Endothelial cell of umbilical vein (primary cell): ENCODE results near the gene ZMYND11. TPM values are rescaled to one million over a fixed set of nuclear protein-coding genes. Genes with fewer than 3 reads are reported as not detected.

Experiments used
- BruUV-seq: library from RNA; stranded (reverse); fragments of 400-500 nt; replicated peaks from 2 replicates; lab custom pipeline; 2021; lab: Mats Ljungman, UMichigan
- CTCF ChIA-PET: fragments of 300-600, 350-600 bp; sonication (Branson Sonifier 250); formaldehyde crosslinking; loops from one replicate; lab custom pipeline; 2021; ENCODE audit warnings: antibody characterized with exemption, inconsistent platforms; lab: Charles Lee
- POLR2A ChIA-PET: fragments of 300-600, 350-600 bp; sonication (Branson Sonifier 250); formaldehyde crosslinking; loops from one replicate; lab custom pipeline; 2021; ENCODE audit warnings: antibody characterized with exemption, inconsistent platforms; lab: Charles Lee
- DNase-seq: peaks from one replicate; pipeline ENCODE4 v3.0.0-alpha.2; 2011; ENCODE audit warnings: low read depth, low spot score
- FAIRE-seq: peaks from 2 replicates; lab custom pipeline; 2011; peaks lifted over from hg19 to GRCh38; lab: Jason Lieb, UNC
- H2AFZ ChIP-seq: 2 replicates; pipeline ENCODE4 v1.6.0; 2012; ENCODE audit warnings: low read depth, low read length, control low read depth, inconsistent platforms
- H3K27ac ChIP-seq: 2 replicates; pipeline ENCODE4 v1.5.1; 2011; ENCODE audit warnings: low read depth, mild to moderate bottlenecking, control low read depth, low read length, moderate library complexity; ENCODE audit not compliant: insufficient read depth
- H3K27me3 ChIP-seq, 2 experiments: 2 replicates each; pipeline versions ENCODE4 v1.6.0 to v1.6.1; 2011; ENCODE audit warnings: low read length in 2 of 2, mixed read lengths in 1 of 2; ENCODE audit not compliant: control insufficient read depth in 2 of 2, insufficient read depth in 2 of 2
- H3K36me3 ChIP-seq, 2 experiments: 2 replicates in 1 of 2; 3 replicates in 1 of 2; pipeline ENCODE4 v1.5.1; 2011; ENCODE audit warnings: low read length in 2 of 2, mild to moderate bottlenecking in 1 of 2, moderate library complexity in 1 of 2; ENCODE audit not compliant: control insufficient read depth in 2 of 2, insufficient read depth in 2 of 2; ENCODE audit errors: extremely low read depth in 1 of 2
- H3K4me1 ChIP-seq: 3 replicates; pipeline ENCODE4 v1.5.1; 2011; ENCODE audit warnings: mild to moderate bottlenecking, low read length; ENCODE audit not compliant: control insufficient read depth, insufficient read depth; ENCODE audit errors: extremely low read depth
- H3K4me2 ChIP-seq: 2 replicates; pipeline ENCODE4 v1.6.1; 2011; ENCODE audit warnings: low read length, control low read depth, mixed read lengths; ENCODE audit not compliant: insufficient read depth
- H3K4me3 ChIP-seq, 3 experiments: fragments of 200-600 bp in 1 of 3; sonication (generic), shearing (Covaris generic) in 1 of 3; replicated peaks in 1 of 3; 2 replicates each; pipeline ENCODE4 v1.5.1; 2011 to 2016; ENCODE audit warnings: control low read depth in 3 of 3, low read length in 3 of 3, mild to moderate bottlenecking in 2 of 3, inconsistent platforms in 1 of 3, low read depth in 1 of 3, moderate library complexity in 1 of 3; ENCODE audit not compliant: insufficient read depth in 1 of 3
- H3K79me2 ChIP-seq: 2 replicates; pipeline ENCODE4 v1.6.0; 2012; ENCODE audit warnings: low read length, inconsistent platforms; ENCODE audit not compliant: control insufficient read depth, insufficient read depth
- H3K9ac ChIP-seq: replicated peaks from 2 replicates; pipeline ENCODE3; 2011; ENCODE audit warnings: low read length, control low read depth; ENCODE audit not compliant: insufficient read depth; ENCODE audit errors: extremely low read depth
- H3K9me1 ChIP-seq: replicated peaks from 3 replicates; pipeline ENCODE4 v1.6.0; 2011; ENCODE audit warnings: mild to moderate bottlenecking, low read length; ENCODE audit not compliant: control insufficient read depth, insufficient read depth; ENCODE audit errors: extremely low read depth
- H3K9me3 ChIP-seq: replicated peaks from 2 replicates; pipeline ENCODE4 v1.5.1; 2012; ENCODE audit warnings: low read length, inconsistent platforms; ENCODE audit not compliant: control insufficient read depth, insufficient read depth
- H4K20me1 ChIP-seq: replicated peaks from 2 replicates; pipeline ENCODE3; 2011; ENCODE audit warnings: mild to moderate bottlenecking, low read length; ENCODE audit not compliant: control insufficient read depth, insufficient read depth; ENCODE audit errors: extremely low read depth
- EZH2 ChIP-seq: IDR thresholded peaks from 2 replicates; pipeline ENCODE4 v1.6.1; 2012; ENCODE audit warnings: borderline replicate concordance, low read depth, mild to moderate bottlenecking, moderate library complexity, low read length, inconsistent platforms; ENCODE audit not compliant: severe bottlenecking
- FOS ChIP-seq: IDR thresholded peaks from 2 replicates; pipeline ENCODE4 v1.6.1; 2011; ENCODE audit warnings: mild to moderate bottlenecking, low read length, moderate library complexity, borderline replicate concordance; ENCODE audit not compliant: insufficient read depth
- GATA2 ChIP-seq: IDR thresholded peaks from 2 replicates; pipeline ENCODE4 v1.7.0; 2011; ENCODE audit warnings: low read depth, mild to moderate bottlenecking, moderate library complexity, mixed read lengths, low read length; ENCODE audit not compliant: insufficient read length, insufficient read depth
- JUN ChIP-seq: IDR thresholded peaks from 2 replicates; pipeline ENCODE4 v1.6.1; 2011; ENCODE audit warnings: borderline replicate concordance, low read depth; ENCODE audit not compliant: insufficient read length, insufficient read depth
- MYC ChIP-seq: IDR thresholded peaks from one replicate; pipeline ENCODE4 v1.6.1; 2011; ENCODE audit warnings: mild to moderate bottlenecking, low read depth, low read length
- POLR2A ChIP-seq: IDR thresholded peaks from 2 replicates; pipeline ENCODE4 v1.6.1; 2012; ENCODE audit warnings: low read depth, mild to moderate bottlenecking, control low read depth, low read length
- POLR2AphosphoS5 ChIP-seq: IDR thresholded peaks from 2 replicates; pipeline ENCODE4 v1.6.1; 2012; ENCODE audit warnings: low read depth, mild to moderate bottlenecking, control low read depth, low read length, moderate library complexity; ENCODE audit not compliant: insufficient read depth
- dilution Hi-C: fragments of 300-500 bp; cut with MboI; formaldehyde crosslinking; loops from one replicate; pipeline ENCODE4 v1.15.0; 2019; ENCODE audit warnings: low sequenced_read_pairs; ENCODE audit not compliant: extremely low pct_ligation_motif_present
- intact Hi-C: fragments of 100-400 bp; cut with micrococcal nuclease; formaldehyde crosslinking; loops from one replicate; pipeline ENCODE4 v1.10.0; 2022
- polyA plus RNA-seq, 4 experiments: library from polyadenylated mRNA; depleted of rRNA in 3 of 4; stranded (reverse) in 3 of 4; unstranded in 1 of 4; fragments of >200 nt; gene quantifications; 2 replicates each; pipeline versions ENCODE4 v1.2.1 to v1.2.3, GENCODE V29; 2011 to 2012; ENCODE audit warnings: missing spikeins in 1 of 4
- total RNA-seq: library from RNA; stranded (reverse); gene quantifications from 2 replicates; pipeline ENCODE4 v1.2.3, GENCODE V29; 2021
- TF ChIP-seq, protein P1 (sequence below): IDR thresholded peaks from 2 replicates; pipeline ENCODE4 v1.6.1; 2011; ENCODE audit not compliant: insufficient read depth, insufficient read length
- TF ChIP-seq, protein P2 (sequence below), 2 donors: IDR thresholded peaks; 1 replicate in 1 of 2; 2 replicates in 1 of 2; pipeline ENCODE4 v1.5.1; 2011; ENCODE audit warnings: low read length in 2 of 2, mild to moderate bottlenecking in 2 of 2, moderate library complexity in 2 of 2, control low read depth in 1 of 2, inconsistent platforms in 1 of 2, low read depth in 1 of 2; ENCODE audit not compliant: insufficient read depth in 1 of 2; ENCODE audit errors: extremely low read depth in 1 of 2

ZMYND11 gene
- total and polyA plus RNA-seq, 2 donors (not counting 3 experiments of a cell fraction or from before 2014, with no cell fraction given), result 17.0 to 56.0 TPM

DNA sequence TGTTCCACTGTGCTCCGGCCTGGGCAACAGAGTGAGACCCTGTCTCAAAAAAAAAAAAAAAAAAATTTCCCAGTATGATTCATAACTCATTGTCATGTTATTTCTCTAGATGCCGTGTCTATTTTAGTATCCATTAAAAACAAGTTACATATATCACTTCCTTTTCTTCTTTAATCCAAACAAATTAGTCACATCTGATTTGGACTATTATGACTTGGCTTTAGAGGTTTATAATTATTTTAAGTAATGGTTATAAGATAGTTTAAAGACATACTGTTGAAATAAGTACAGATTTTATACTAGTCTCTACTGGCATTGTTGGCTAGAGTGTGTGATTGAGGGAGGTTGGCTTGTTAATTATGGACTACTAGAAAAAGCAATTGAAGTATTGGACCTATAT lies 53.3 kb downstream of the ZMYND11 start:
- H3K27ac ChIP-seq, result peak overlapping the region; percentile 85
- CTCF ChIA-PET, result no interaction called here
- peak; percentile 72 for FAIRE-seq

More for the DNA sequence above, 53.3 kb downstream of the ZMYND11 start:
- Histone ChIP-seq H3K9me3 (no peaks in the 10 kb centered on the region), H3K79me2 (peaks cover 25% of the 10 kb centered on the region), H3K27me3 (no peaks in the 10 kb centered on the region), H3K9ac (peak overlapping the region; percentile 54), H3K9me1 (peaks cover 2% of the 10 kb centered on the region), H3K4me3 (peak overlapping the region in 1 of 3 experiments; percentile 19), H2AFZ (no peak overlapping the region), H4K20me1 (no peaks in the 10 kb centered on the region), H3K4me1 (peaks cover 34% of the 10 kb centered on the region), H3K36me3 (peaks cover 0 to 10% of the 10 kb centered on the region in 2 experiments), H3K4me2 (peak overlapping the region; percentile 92)
- dilution Hi-C loops, result no loop called here
- intact Hi-C loops, result no loop called here
- DNase-seq, result peak; percentile 86
- no TSS peak for BruUV-seq
- POLR2A ChIA-PET, result no interaction called here
- TF ChIP-seq POLR2A (peak; percentile 17), GATA2 (peak; percentile 47), JUN (peak; percentile 51), POLR2AphosphoS5 (peak; percentile 21), EZH2 (no peak), MYC (no peak), FOS (peak; percentile 81)
- TF ChIP-seq, protein P1, sequence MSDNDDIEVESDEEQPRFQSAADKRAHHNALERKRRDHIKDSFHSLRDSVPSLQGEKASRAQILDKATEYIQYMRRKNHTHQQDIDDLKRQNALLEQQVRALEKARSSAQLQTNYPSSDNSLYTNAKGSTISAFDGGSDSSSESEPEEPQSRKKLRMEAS, result no peak
- TF ChIP-seq, protein P2, sequence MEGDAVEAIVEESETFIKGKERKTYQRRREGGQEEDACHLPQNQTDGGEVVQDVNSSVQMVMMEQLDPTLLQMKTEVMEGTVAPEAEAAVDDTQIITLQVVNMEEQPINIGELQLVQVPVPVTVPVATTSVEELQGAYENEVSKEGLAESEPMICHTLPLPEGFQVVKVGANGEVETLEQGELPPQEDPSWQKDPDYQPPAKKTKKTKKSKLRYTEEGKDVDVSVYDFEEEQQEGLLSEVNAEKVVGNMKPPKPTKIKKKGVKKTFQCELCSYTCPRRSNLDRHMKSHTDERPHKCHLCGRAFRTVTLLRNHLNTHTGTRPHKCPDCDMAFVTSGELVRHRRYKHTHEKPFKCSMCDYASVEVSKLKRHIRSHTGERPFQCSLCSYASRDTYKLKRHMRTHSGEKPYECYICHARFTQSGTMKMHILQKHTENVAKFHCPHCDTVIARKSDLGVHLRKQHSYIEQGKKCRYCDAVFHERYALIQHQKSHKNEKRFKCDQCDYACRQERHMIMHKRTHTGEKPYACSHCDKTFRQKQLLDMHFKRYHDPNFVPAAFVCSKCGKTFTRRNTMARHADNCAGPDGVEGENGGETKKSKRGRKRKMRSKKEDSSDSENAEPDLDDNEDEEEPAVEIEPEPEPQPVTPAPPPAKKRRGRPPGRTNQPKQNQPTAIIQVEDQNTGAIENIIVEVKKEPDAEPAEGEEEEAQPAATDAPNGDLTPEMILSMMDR (IDR thresholded peaks at IDR 0.05; ENCODE audit: extremely low read depth in 1 of 2, insufficient read depth in 1 of 2, low read depth in 1 of 2, low read length in 2 of 2), result no peak
